Adipose tissue (tissue), 3 donors: ENCODE data around the gene TIPIN. TPM values are rescaled to one million over a fixed set of nuclear protein-coding genes. Genes with fewer than 3 reads are reported as not detected.
"Not testable (repeated sequence)": the region's sequence is repeated elsewhere in the genome, so short reads cannot be mapped to it uniquely, and the experiment has no call there.

ENCODE experiments used
- H3K27ac ChIP-seq: one replicate; pipeline ENCODE4 v1.5.1; 2013; ENCODE audit warnings: low read depth, low read length
- WGBS, 3 donors: extraction: QIAGEN DNeasy Blood & Tissue Kit; methylation state at CpG; one replicate each; pipeline ENCODE4 v1.1.7; 2013; 5-methylcytosine and 5-hydroxymethylcytosine counted together
- polyA plus RNA-seq, 3 donors: library from polyadenylated mRNA; stranded (reverse); fragments of 200-250 nt; gene quantifications; one replicate each; pipeline ENCODE4 v1.2.3, GENCODE V29; 2013
- donor health status: healthy with polysubstance abuse.
- donor health status: Bipolar disorder and iron deficiency.
- donor health status: healthy.

The TIPIN gene
- polyA plus RNA-seq, 3 donors = 2.0 to 4.6 (median 2.4) TPM

DNA sequence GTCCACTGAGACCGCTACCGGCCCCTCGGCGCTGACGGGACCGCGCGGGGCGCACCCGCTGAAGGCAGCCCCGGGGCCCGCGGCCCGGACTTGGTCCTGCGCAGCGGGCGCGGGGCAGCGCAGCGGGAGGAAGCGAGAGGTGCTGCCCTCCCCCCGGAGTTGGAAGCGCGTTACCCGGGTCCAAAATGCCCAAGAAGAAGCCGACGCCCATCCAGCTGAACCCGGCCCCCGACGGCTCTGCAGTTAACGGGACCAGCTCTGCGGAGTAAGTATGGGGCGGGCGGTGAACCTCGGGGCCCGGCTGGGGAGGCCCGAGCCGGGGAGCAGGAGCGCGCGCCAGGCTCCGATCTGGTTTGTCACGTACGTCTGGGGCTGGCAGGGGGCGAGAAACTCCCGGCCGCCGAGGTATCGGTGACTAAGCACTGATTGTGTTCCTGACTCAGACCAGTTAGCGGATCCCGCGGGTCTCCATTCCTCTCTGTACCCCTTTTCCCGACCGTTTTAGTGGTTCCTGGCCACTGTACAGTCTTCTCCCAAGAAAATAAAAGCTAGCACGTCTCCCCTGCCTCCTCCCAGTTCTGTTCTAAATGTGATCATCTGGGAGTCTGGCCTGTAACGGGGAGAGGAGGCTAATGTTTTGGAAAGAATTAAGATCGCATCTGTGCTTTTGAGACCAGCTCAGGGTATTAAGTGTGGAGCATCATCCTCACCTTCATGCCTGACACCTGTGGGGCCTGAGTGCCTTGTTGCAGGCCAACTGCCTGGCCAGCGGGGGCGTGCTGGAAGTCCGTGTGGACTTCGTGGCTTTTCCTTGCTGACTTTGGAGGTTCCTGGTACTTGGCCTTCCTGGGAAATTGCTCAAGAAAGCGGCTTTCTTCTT is 30.9 kb upstream of the TIPIN start:
- peak overlapping the region; percentile 47 for H3K27ac ChIP-seq
- WGBS, 3 donors = 0 to 1% (median 0%) methylated on average over 57 to 62 of the region's 62 CpGs

DNA sequence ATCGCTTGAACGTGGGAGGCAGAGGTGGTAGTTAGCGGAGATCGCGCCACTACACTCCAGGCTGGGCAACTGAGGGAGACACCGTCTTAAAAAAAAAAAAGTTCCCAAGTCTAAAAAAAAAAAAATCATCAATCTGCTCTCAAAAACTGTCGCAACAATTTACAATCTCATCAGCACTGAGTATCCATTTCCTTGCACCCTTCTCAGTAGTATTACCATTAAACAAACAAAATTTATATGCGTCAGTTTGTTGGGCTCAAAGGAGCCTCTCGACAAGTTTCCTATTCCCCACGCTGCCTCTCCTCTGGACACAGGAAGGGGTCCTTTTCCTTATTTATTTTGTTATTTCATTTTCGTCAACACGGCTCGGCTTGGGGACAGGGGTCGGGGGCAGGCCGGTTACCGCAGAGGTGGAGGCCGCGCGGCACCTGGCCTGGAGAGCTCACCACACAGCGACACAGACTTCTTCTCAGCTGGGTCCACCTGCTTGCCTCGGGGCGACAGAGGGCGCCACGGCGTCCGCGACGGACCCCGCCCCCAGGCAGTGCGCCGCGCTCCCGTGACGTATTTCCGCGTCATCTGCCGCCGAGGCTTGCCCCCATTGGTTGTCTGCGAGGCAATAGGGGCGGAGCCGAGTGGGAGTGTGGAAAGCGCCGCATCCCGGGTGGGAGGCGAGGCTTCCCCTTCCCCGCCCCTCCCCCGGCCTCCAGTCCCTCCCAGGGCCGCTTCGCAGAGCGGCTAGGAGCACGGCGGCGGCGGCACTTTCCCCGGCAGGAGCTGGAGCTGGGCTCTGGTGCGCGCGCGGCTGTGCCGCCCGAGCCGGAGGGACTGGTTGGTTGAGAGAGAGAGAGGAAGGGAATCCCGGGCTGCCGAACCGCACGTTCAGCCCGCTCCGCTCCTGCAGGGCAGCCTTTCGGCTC is 30.0 kb upstream of the TIPIN start, which contains the start of gene MAP2K1:
MAP2K1 (plus strand) TSS at position 709 of the 920 bp plus-strand sequence. CDS start 436 bp downstream, outside the sequence.
- H3K27ac ChIP-seq = peak within 1 kb of the TSS; percentile 47
- 3 to 5% (median 4%) methylated on average over 50 to 69 of the region's 69 CpGs for WGBS, 3 donors

DNA sequence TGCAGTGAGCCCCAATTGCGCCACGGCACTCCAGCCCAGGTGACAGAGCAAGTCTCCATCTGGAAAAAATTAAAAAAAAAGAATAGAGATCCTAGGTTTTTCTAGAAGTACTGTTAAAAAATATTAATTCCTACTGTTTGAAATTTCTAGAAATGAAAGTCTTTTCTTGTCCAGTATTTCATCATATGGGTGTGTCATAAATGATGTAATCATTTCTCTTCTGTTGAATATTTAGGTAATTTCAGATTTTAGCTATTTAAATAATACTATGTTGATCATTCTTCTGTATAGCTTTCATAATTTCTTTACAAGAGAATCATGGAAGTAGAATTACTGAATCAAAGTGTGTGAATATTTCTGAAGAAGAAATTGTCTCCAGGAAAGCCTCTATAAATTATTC is 24.9 kb upstream of the TIPIN start:
- not testable (repeated sequence) for H3K27ac ChIP-seq
- WGBS, 3 donors = 95 to 98% (median 96%) methylated on average over 2 of the region's 2 CpGs

DNA sequence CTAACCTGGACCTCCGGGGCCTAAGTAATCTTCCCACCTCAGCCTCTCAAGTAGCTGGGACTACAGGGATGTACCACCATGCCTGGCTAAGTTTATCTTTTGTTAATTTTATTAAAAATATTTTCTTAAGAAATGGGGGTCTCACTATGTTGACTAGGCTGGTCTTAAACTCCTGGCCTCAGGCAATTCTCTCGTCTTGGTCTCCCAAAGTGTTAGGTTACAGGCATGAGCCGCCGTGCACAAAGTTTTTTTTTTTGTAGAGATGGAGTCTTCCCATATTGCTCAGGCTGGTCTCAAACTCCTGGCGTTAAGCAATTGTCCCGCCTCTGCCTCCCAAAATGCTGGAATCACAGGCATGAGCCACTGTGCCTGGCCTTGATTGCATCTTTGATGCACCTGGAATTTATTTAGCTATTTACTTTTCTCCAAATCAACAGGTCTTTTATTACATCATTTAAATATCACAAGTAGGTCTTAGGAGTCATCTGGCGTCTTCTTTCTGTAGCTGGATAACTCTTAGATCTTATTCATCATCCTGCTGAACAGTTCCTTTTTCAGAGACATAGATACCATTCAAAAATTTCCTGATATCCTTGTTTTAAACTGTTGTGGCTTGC is 22.4 kb upstream of the TIPIN start:
- WGBS, 3 donors = 85 to 94% (median 94%) methylated on average over 7 of the region's 7 CpGs
- no peak overlapping the region for H3K27ac ChIP-seq

DNA sequence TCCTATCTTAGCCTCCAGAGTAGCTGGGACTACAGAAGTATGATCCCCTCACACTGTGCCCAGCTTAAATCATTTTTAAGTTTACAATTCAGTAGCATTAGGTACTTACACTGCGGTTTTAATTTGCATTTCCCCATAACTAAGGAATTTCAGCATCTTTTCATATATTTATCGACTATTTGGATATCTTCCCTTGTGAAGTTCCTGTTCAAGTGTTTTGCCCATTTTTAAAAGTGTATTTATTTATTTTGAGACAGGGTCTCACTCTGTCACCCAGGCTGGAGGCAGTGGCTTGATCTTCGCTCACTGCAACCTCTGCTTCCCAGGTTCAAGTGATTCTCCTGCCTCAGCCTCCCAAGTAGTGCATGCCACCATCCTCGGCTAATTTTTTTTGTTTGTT is 17.7 kb upstream of the TIPIN start:
- 95 to 98% (median 98%) methylated on average over 4 of the region's 4 CpGs for WGBS, 3 donors
- no peak overlapping the region for H3K27ac ChIP-seq

DNA sequence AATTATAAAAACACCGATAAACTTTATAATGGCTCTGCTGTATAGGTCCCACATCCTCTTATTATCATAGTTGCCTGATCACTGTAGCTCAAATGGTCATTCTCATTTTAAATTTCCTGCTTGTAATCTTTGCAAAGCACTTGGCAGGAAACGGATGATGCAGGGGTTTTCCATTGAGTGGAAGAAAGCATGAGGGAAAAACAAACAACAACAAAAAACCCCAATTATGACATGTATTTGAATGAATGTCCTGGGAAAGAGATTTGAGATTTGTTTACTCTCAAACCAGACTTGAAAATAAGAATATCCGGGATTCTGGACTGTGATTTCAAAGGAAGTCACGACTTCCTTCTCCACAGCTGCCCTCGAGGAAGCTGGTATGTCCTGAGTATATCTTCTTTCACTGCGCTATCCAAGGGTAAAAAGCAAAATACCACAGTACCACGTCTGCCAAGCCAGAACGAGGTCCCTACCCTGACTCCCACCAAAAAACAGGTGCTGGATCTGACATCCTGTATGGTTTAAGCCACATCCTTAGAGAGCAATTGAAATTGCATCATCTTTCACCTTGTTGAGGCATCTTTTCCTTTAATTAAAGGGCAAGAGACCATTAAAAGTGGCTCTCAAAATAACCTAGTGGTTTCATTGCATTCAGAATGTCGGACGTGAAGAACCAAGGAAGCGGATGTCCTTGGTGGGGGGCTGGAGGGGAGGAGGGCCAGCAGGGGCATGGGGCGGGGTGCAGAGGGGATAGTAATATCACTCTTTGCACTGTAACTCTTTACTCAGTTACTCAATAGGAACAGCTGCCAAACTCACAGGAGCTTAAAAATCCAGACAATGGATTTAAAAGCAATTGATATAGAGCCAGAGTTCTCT is 13.5 kb upstream of the TIPIN start:
- H3K27ac ChIP-seq = no peak overlapping the region
- 11 to 21% (median 17%) methylated on average over 12 of the region's 12 CpGs for WGBS, 3 donors

DNA sequence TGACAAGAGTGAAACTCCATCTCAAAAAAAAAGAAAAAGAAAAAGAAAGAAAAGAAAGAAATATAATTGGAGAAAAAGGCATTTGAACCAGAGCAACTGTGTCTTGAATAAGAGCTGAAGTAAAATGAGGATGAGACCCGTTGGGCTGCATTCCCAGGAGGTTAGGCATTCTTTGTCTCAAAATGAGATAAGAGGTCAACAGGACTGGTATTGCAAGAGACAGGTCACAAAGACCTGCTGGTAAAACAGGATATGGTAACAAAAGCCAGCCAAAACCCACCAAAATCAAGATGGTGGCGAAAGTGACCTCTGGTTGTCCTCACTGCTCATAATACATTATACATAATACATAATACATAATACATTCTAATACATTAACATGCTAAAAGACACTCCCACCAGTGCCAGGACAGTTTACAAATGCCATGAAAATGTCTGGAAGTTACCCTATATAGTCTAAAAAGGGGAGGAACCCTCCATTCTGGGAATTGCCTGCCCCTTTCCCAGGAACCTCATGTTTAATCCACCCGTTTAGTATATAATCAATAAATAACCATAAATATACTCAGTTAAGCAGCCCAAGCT is 8.6 kb upstream of the TIPIN start:
- H3K27ac ChIP-seq = no peak overlapping the region

DNA sequence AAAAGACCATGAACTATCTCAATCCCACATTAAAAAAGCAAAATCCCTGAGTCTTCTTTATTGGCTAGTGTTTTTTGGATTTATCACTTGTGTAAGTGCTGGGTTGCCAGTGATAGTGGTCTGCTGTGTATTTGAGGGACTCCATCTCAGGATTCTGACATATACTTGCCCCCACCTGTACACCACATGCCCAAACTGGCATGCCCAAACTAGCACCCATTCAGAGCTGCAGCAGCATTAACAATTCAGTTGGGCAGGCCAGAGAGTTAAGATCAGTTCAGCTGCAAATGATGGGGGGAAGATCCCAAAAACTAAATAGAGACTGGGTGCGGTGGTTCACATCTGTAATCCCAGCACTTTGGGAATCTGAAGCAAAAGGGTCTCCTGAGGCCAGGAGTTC is 6.3 kb upstream of the TIPIN start:
- H3K27ac ChIP-seq = no peak overlapping the region
- 100% methylated on average over 1 of the region's 1 CpG for WGBS, 3 donors

More for the DNA sequence above, 8.6 kb upstream of the TIPIN start:
- 81 to 89% (median 83%) methylated on average over 3 of the region's 3 CpGs for WGBS, 3 donors

DNA sequence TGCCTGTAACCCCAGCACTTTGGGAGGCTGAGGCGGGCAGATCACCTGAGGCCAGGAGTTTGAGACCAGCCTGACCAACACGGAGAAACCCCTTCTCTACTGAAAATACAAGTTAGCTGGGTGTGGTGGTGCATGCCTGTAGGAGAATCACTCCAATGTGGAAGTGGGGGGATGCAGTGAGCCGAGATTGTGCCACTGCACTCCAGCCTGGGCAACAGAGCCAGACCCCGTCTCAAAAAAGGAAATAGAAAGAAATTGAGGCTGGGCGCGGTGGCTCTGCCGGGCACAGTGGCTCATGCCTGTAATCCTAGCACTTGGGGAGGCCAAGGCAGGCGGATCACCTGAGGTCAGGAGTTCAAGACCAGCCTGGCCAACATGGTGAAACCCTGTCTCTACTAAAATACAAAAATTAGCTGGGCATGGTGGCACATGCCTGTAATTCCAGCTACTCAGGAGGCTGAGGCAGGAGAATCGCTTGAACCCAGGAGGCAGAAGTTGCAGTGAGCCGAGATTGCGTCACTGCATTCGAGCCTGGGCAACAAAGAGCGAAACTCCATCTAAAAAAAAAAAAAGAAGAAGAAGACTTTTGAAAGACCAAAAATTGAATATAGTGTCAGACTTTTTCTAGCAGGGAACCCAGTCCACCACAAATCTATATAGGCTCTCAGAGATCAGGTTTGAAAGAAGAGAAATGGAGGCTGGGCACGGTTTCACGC is 5.4 kb upstream of the TIPIN start:
- 76 to 85% (median 78%) methylated on average over 15 of the region's 15 CpGs for WGBS, 3 donors
- not testable (repeated sequence) for H3K27ac ChIP-seq

DNA sequence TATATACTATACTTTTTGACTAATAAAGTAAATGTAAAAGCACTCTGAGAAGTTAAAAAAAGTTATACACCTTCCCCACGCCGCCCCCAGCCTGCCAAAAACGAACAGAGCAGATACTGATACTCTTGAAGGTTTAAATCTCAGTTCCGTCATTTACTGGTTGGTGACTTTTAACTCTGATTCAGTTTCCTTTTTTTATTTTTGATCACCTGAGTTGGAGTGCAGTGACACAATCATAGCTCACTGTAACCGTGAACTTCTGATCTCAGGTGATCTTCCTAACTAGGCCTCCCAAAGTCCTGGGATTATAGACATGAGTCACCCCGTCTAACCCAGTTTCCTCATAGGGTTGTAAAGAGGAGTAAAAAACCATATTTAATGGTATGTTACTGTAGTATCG is 3.3 kb upstream of the TIPIN start:
- 84 to 88% (median 88%) methylated on average over 7 of the region's 7 CpGs for WGBS, 3 donors
- H3K27ac ChIP-seq = no peak overlapping the region

DNA sequence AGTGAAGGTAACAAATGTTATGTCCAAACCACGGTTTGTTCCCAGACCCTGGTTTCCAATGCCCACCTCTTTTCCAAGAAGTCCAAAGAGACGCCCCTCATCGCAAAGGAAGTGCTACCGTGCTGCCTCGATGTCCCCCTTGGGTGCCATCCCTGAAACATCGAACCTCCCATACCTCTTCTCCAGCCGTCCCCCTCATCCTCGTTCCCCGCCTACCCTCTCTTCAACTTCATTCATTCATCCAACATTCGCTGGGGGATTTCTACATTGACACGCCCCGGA is 467 bp downstream of the TIPIN start:
- no peak overlapping the region for H3K27ac ChIP-seq
- 3 to 4% (median 4%) methylated on average over 12 of the region's 12 CpGs for WGBS, 3 donors

DNA sequence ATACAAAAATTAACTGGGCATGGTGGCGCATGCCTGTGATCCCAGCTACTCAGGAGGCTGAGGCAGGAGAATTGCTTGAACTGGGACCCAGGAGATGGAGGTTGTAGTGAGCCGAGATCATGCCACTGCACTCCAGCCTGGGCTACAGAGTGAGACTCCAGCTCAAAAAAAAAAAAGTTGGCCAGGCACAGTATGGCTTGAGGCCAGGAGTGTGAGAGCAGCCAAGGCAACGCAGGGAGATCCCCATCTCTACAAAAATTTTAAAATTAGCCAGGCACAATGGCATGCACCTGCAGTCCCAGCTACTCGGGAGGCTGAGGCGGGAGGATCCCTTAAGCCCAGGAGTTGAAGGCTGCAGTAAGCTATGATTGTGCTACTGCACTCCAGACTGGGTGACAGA is 8.0 kb downstream of the TIPIN start:
- H3K27ac ChIP-seq = not testable (repeated sequence)
- WGBS, 3 donors = 54 to 68% (median 61%) methylated on average over 5 of the region's 5 CpGs

DNA sequence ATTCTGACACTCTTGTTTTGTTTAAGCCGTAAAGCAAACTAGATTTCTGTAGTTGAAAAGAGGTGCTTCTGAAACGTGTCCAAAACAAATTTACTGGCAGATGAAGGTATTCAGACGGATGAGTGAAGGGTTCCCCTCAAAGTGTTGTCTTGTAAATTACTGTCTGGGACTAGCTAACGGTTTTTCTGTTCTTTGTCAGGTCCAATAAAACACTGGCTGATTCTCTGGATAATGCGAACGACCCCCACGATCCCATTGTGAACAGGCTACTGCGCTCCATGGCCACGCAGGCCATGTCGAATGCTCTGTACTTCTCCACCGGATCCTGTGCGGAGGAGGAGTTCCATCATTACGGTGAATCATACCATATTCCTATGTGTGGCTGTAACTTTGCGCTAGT is 27.7 kb downstream of the TIPIN start:
- WGBS, 3 donors = 93 to 95% (median 94%) methylated on average over 14 of the region's 14 CpGs
- no peak overlapping the region for H3K27ac ChIP-seq

DNA sequence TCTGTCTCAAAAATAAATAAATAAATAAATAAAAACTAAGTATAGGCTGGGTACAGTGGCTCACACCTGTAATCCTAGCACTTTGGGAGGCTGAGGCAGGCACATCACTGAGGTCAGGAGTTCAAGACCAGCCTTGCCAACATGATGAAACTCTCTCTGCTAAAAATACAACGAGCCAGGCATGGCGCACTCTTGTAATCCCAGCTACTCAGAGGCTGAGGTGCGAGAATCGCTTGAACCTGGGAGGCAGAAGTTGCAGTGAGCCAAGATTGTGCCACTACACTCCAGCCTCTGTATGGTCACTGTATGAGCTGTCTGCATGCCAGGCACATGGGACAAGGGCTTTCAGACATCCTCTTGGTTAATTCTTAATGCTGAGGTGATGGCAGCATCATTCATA is 28.7 kb downstream of the TIPIN start:
- 95 to 96% (median 95%) methylated on average over 4 of the region's 4 CpGs for WGBS, 3 donors
- H3K27ac ChIP-seq = no peak overlapping the region

DNA sequence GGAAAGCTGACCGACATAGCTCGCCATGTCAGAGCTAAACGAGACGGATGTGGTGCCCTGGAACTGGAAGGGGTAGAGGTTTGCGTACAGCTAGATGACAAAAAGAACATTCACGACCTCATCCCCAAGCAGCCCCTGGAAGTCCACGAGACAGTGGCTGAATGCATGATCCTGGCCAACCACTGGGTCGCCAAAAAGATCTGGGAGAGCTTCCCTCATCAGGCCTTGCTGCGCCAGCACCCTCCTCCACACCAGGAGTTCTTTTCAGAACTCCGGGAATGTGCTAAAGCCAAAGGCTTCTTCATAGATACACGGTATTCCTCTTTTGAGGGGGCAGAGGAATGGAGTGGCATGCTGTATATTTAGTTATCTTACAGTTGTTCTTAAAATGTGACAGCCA is 30.4 kb downstream of the TIPIN start:
- H3K27ac ChIP-seq = no peak overlapping the region
- 90 to 91% (median 91%) methylated on average over 11 of the region's 11 CpGs for WGBS, 3 donors

DNA sequence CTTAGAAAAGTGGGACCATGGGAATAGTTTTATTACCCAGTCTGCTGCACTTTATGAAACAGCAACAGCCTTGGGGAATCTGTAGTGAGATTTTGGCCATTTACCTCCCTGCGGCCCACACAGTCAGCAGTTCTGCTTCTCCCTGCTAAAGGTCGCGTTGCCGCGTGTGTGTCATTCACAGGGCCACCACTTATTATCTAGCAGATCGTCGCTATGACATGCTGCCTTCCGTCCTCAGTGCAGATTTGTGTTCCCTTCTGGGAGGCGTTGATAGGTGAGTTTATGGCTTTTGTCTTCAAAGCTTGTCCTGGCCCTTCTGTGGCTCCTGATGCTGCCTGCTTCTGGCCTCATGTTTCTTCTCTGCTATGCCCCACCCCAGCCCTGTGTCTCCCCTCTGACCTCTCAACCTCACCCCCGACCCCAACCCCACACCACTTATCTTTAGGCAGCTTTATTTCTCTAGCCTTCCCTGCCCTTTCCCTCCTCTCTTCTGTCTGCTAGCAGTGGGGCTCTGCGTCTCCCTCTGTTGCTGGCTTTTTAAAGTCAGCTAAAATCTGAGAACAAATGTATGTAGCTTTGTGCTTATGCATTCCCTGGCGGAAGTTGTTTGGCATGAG is 33.1 kb downstream of the TIPIN start:
- WGBS, 3 donors = 81 to 82% (median 82%) methylated on average over 12 of the region's 12 CpGs
- no peak overlapping the region for H3K27ac ChIP-seq

DNA sequence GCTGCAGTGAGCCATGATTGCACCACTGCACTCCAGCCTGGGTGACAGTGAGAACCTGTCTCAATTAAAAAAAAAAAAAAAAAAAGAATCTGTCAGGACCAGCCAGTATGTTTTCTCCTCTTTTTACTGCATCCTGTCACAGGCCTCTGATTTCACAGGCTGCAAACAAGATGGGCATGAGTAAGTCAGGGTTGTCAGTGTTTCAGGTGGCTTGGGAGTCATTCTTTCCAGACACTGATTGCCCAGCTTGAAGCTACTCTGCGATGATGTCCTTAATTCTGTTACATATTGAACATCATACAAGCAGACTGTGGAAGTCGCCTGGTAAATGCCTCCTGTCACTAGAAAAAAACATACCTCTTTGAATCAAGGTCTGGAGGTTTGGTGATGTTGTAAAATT is 44.3 kb downstream of the TIPIN start:
- 95 to 97% (median 95%) methylated on average over 2 of the region's 2 CpGs for WGBS, 3 donors
- H3K27ac ChIP-seq = no peak overlapping the region
